Sigmoid colon (tissue), 4 donors: ENCODE results near the gene TRAP1.

Experiments used
- EP300 ChIP-seq, 4 donors: sonication (generic); formaldehyde crosslinking; IDR thresholded peaks; one replicate each; pipeline ENCODE4 v1.6.1; 2017; ENCODE audit warnings: antibody characterized with exemption in 4 of 4
- POLR2AphosphoS5 ChIP-seq, 4 donors: sonication (generic); formaldehyde crosslinking; IDR thresholded peaks; one replicate each; pipeline ENCODE4 v1.6.1; 2017; ENCODE audit warnings: antibody characterized with exemption in 4 of 4
- TF ChIP-seq, protein P1 (sequence below), 4 experiments: fragments of 450-650 bp in 3 of 4; fragments of 200-600 bp in 1 of 4; IDR thresholded peaks; one replicate each; pipeline ENCODE4 v1.5.1; 2016 to 2019; ENCODE audit warnings: antibody characterized with exemption in 4 of 4, mild to moderate bottlenecking in 3 of 4, moderate library complexity in 2 of 4

DNA sequence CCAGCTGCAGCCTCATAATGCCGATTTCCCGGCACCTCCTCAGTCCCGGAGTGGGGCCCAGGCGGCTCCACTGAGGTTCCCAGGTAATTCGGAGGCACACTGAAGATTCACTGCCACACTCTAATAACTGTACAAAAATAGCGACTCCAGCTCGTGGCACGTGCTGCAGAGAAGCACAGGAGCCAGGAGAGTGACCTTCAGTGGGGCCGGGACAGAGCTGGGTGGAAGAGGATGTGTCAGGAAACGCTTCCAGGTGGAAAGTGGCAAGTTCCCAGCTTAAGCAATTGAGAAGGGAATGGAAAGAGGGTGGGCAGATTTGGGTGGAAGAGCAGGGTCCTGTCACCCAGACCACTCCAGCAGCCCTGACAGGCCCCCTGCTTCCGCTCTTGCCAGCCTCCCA, 3.1 kb upstream of the TRAP1 start:
- TF ChIP-seq, protein P1, sequence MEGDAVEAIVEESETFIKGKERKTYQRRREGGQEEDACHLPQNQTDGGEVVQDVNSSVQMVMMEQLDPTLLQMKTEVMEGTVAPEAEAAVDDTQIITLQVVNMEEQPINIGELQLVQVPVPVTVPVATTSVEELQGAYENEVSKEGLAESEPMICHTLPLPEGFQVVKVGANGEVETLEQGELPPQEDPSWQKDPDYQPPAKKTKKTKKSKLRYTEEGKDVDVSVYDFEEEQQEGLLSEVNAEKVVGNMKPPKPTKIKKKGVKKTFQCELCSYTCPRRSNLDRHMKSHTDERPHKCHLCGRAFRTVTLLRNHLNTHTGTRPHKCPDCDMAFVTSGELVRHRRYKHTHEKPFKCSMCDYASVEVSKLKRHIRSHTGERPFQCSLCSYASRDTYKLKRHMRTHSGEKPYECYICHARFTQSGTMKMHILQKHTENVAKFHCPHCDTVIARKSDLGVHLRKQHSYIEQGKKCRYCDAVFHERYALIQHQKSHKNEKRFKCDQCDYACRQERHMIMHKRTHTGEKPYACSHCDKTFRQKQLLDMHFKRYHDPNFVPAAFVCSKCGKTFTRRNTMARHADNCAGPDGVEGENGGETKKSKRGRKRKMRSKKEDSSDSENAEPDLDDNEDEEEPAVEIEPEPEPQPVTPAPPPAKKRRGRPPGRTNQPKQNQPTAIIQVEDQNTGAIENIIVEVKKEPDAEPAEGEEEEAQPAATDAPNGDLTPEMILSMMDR (IDR thresholded peaks at IDR 0.05), result no peak
- TF ChIP-seq EP300 (IDR thresholded peaks at IDR 0.05), result no peak
- no peak for TF ChIP-seq POLR2AphosphoS5 (IDR thresholded peaks at IDR 0.05)
